Natural killer cell (primary cell): Measurements from ENCODE around the gene TAF3. TPM values are rescaled to one million over a fixed set of nuclear protein-coding genes. Genes with fewer than 3 reads are reported as not detected.

Experiments used
- ATAC-seq, 3 donors: fragments of 150-1000 bp in 2 of 3; fragments of 200-7000 bp in 1 of 3; cut with Tn5 transposase; 1 replicate in 1 of 3; 2 replicates in 2 of 3; pipeline ENCODE4 v1.10.0; 2021; ENCODE audit warnings: mild to moderate bottlenecking in 2 of 3, moderate library complexity in 2 of 3
- DNase-seq, 2 donors: peaks; one replicate each; pipeline versions ENCODE4 v3.0.0 to v3.0.0-alpha.2; 2013 to 2021; ENCODE audit warnings: mixed read lengths in 1 of 2
- H3K27ac ChIP-seq: one replicate; pipeline ENCODE4 v1.5.1; 2013; ENCODE audit warnings: mild to moderate bottlenecking, low read length
- H3K27me3 ChIP-seq: one replicate; pipeline ENCODE4 v1.6.1; 2013; ENCODE audit warnings: low read length; ENCODE audit not compliant: control insufficient read depth, insufficient read depth
- H3K36me3 ChIP-seq: one replicate; pipeline ENCODE4 v1.6.1; 2013; ENCODE audit warnings: low read length; ENCODE audit not compliant: control insufficient read depth, insufficient read depth
- H3K4me1 ChIP-seq: one replicate; pipeline ENCODE4 v1.6.1; 2013; ENCODE audit warnings: low read length; ENCODE audit not compliant: control insufficient read depth, insufficient read depth
- H3K4me3 ChIP-seq: one replicate; pipeline ENCODE4 v1.5.1; 2013; ENCODE audit warnings: low read length
- H3K9me3 ChIP-seq: one replicate; pipeline ENCODE4 v1.6.1; 2013; ENCODE audit warnings: low read length; ENCODE audit not compliant: control insufficient read depth, insufficient read depth
- H3K27ac Mint-ChIP-seq, 2 donors: one replicate each; pipeline ENCODE4 v1.8.0; 2022; ENCODE audit warnings: mild to moderate bottlenecking in 2 of 2, mixed read lengths in 2 of 2, moderate library complexity in 1 of 2
- H3K27me3 Mint-ChIP-seq, 2 donors: one replicate each; pipeline ENCODE4 v1.8.0; 2022; ENCODE audit warnings: low read depth in 2 of 2, mixed read lengths in 2 of 2
- H3K36me3 Mint-ChIP-seq: one replicate; pipeline ENCODE4 v1.8.0; 2022; ENCODE audit warnings: mixed read lengths
- H3K4me1 Mint-ChIP-seq, 2 donors: one replicate each; pipeline ENCODE4 v1.8.0; 2022; ENCODE audit warnings: mixed read lengths in 2 of 2
- H3K4me3 Mint-ChIP-seq: one replicate; pipeline ENCODE4 v1.8.0; 2022; ENCODE audit warnings: mild to moderate bottlenecking, moderate library complexity, mixed read lengths
- H3K9me3 Mint-ChIP-seq, 2 donors: one replicate each; pipeline ENCODE4 v1.8.0; 2022; ENCODE audit warnings: mixed read lengths in 2 of 2
- WGBS: methylation state at CpG from one replicate; pipeline ENCODE4 v1.1.7; 2013; ENCODE audit warnings: missing lambda C conversion rate; ENCODE audit not compliant: insufficient coverage; 5-methylcytosine and 5-hydroxymethylcytosine counted together
- intact Hi-C: fragments of 100-400 bp; cut with micrococcal nuclease; formaldehyde crosslinking; loops from one replicate; pipeline ENCODE4 v1.14.2; 2022
- total RNA-seq, 4 donors: library from RNA; stranded (reverse); fragments of 120-200 nt in 1 of 4; gene quantifications; one replicate each; pipeline versions ENCODE4 v1.2.3 to v1.2.4, GENCODE V29; 2013 to 2022
- TF ChIP-seq, protein P1 (sequence below): fragments of 200-600 bp; IDR thresholded peaks from one replicate; pipeline ENCODE4 v1.8.0; 2022; ENCODE audit warnings: antibody characterized with exemption

Gene TAF3
- total RNA-seq, 3 donors from 2014 or later (not counting 1 experiment from before 2014, with no cell fraction given), result 14.5 to 17.0 (median 15.6) TPM

DNA sequence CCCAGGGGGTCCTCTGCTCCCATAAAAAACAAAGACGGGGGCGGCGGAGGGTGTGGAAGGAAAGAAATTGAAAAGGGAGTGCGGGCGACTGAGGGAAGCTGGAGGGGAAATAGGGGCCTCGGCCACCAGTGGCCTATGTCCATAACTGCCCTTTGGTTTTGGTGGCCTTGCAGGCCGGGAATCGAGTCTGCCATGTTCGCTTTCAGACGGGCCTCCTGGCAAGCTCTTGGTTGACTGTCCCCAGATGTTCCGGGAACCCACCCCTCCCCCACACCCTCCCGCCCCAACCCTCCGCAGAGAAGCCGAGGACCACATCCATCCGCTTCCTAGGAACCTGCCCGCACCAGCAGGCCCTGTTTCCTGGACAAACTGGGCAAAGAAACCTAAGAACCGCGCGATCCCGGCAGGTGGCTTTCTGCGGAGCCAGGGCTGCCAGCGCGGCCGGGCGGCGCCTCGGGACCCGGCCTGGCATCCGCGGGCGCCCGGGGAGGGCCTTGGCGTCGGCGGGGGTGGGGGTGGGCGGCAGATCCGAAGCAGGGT is 216.2 kb downstream of the TAF3 start:
- Histone ChIP-seq H3K4me1 (peaks cover 30% of the 10 kb centered on the region), H3K27me3 (peaks cover 63% of the 10 kb centered on the region), H3K9me3 (no peaks in the 10 kb centered on the region), H3K27ac (no peak overlapping the region), H3K4me3 (no peak overlapping the region), H3K36me3 (no peaks in the 10 kb centered on the region)
- Mint-ChIP-seq H3K4me1 (peaks cover 22 to 29% of the 10 kb centered on the region in 2 donors), H3K4me3 (peak overlapping the region; percentile 35), H3K36me3 (peaks cover 8% of the 10 kb centered on the region), H3K27me3 (peaks cover 55 to 59% of the 10 kb centered on the region in 2 donors), H3K27ac (no peak overlapping the region), H3K9me3 (peaks cover 0 to 2% of the 10 kb centered on the region in 2 donors)
- TF ChIP-seq, protein P1, sequence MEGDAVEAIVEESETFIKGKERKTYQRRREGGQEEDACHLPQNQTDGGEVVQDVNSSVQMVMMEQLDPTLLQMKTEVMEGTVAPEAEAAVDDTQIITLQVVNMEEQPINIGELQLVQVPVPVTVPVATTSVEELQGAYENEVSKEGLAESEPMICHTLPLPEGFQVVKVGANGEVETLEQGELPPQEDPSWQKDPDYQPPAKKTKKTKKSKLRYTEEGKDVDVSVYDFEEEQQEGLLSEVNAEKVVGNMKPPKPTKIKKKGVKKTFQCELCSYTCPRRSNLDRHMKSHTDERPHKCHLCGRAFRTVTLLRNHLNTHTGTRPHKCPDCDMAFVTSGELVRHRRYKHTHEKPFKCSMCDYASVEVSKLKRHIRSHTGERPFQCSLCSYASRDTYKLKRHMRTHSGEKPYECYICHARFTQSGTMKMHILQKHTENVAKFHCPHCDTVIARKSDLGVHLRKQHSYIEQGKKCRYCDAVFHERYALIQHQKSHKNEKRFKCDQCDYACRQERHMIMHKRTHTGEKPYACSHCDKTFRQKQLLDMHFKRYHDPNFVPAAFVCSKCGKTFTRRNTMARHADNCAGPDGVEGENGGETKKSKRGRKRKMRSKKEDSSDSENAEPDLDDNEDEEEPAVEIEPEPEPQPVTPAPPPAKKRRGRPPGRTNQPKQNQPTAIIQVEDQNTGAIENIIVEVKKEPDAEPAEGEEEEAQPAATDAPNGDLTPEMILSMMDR, result no peak
- intact Hi-C loops, result no loop called here
- WGBS, result 4% methylated on average over 37 of the region's 37 CpGs
- ATAC-seq (no peak), DNase-seq (peak in 1 of 2 donors; percentile 36)

DNA sequence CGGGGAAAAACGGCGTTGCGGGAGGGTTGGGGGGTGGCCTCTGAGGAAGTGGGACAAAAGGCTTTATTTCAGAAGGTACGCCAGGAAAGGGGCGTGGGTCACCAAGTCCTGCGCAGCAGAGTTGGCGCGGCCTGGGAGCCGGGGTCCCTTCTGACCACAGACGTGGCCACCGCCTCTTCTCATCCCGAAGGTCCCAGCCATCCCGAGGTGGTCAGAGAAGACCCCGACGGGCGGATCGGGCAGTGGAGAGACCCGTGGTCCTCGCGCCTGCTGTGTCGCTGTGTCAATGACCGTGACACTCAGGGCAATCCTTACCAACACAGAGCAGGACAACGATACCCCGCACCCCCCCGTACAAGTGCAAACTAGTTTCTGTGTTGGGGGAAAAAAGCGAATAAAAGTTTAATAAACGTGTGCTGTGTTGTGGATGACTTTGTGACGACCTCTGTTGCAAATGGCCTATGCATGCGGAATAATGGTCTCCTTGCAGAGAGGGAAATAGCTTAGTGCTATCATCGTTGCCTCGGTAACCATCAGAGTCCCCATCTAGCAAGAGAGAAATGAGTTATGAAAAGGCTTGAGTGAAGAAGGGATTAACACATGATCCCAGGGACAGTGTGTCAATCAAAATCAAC is 216.8 kb downstream of the TAF3 start:
- no peaks in the 10 kb centered on the region for H3K36me3 ChIP-seq
- H3K27ac ChIP-seq, result no peak overlapping the region
- Mint-ChIP-seq H3K27ac (peak overlapping the region; percentile 56 to 77), H3K9me3 (peaks cover 0 to 2% of the 10 kb centered on the region in 2 donors), H3K27me3 (peaks cover 59 to 65% of the 10 kb centered on the region in 2 donors), H3K36me3 (peaks cover 8% of the 10 kb centered on the region), H3K4me3 (peak overlapping the region; percentile 73), H3K4me1 (peaks cover 22 to 31% of the 10 kb centered on the region in 2 donors)
- H3K27me3 ChIP-seq, result peaks cover 69% of the 10 kb centered on the region
- 11% methylated on average over 29 of the region's 32 CpGs for WGBS
- intact Hi-C loops, result no loop called here
- H3K4me3 ChIP-seq, result no peak overlapping the region
- no peaks in the 10 kb centered on the region for H3K9me3 ChIP-seq
- TF ChIP-seq, protein P1, result no peak
- ATAC-seq, result peak in 1 of 3 donors; percentile 18
- peaks cover 30% of the 10 kb centered on the region for H3K4me1 ChIP-seq
- DNase-seq, result peak in 1 of 2 donors; percentile 54

DNA sequence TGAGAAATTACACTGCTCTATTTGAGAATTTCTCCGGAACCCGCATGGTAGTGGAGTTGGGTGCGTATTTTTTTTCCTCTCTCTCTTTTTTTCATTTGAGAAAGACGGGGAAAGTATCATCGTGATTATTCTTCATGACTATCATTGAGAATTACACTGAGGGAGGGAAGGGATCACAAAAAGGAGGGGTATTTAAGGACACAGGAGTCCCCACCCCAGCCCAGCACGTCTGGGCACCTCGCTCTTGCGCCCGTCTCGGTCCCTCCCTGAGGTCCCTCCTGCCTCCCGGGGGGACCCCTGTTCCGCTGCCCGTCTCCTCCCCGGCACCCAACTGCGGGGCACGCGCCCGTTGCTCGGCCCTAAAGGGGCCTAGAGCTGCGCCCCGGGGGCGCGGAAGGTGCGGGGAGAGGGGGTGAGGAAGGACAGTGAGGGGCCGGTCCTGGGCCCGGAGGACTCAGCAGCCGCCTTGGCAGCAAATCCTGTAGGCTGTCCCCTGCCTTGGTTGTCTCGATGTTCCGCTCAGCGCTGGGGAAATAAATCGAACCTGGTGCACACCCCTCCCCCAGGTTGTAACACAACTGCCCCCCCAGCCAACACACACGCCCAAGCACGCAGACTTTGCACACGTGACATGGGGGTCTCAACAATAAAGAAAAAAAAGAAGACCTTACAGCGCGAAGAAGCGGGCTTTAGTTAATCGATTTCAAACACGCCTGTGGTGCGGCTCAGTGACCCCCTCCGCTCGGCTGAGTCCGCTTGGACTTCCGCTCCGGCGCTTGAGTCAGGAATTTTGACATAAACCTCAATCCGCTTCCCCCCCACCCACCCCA is 217.6 kb downstream of the TAF3 start:
- peak overlapping the region; percentile 73 for H3K4me3 Mint-ChIP-seq
- TF ChIP-seq, protein P1, result no peak
- Histone ChIP-seq H3K36me3 (no peaks in the 10 kb centered on the region), H3K27ac (no peak overlapping the region), H3K9me3 (no peaks in the 10 kb centered on the region), H3K4me1 (peaks cover 30% of the 10 kb centered on the region), H3K4me3 (no peak overlapping the region), H3K27me3 (peaks cover 76% of the 10 kb centered on the region)
- WGBS, result 9% methylated on average over 46 of the region's 47 CpGs
- peaks cover 65 to 72% of the 10 kb centered on the region in 2 donors for H3K27me3 Mint-ChIP-seq
- ATAC-seq (no peak), DNase-seq (peak in 1 of 2 donors; percentile 37)
- peaks cover 0 to 2% of the 10 kb centered on the region in 2 donors for H3K9me3 Mint-ChIP-seq
- intact Hi-C loops, result no loop called here
- H3K4me1 Mint-ChIP-seq, result peaks cover 22 to 31% of the 10 kb centered on the region in 2 donors
- peak overlapping the region; percentile 56 to 77 for H3K27ac Mint-ChIP-seq
- H3K36me3 Mint-ChIP-seq, result peaks cover 8% of the 10 kb centered on the region
